Measurements from ENCODE around the gene BSCL2.

BSCL2 gene

DNA sequence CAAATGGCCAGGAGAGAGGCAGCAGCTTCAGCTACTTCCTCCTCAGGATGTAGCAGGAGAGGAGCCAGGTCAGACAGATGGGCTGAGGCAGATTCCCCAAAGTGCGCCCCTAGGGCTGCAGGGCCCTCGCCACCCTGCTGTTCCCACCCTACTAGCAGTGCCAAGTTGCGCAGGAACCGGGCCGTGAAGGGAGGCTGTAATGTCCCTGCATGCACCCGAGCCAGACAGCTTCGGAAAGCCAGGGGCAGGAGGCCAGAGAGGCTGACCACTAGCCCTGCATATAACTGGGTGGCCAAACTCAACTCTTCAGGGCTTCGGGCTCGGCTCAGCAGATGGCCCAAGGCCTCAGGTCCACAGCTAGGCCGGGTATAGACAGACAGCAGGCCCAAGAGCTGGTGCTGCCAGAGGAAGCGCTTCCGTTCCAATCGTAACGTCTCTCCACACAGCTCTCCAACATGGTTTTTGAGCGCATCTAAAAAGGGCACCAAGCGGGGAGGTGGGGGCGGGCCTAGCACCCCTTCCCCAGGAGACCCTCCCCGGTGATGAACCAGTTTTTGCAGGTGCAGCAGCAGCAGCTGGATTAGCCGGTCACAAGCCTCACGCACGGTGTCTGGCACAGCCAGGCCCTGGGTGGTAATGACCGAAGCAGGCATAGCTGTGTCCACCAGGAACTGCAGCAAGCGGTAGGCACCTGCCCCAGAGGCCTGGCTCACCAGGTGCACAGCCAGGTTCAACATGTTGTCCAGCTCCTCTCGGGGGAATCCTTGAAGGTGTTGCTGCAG is 58.8 kb downstream of the BSCL2 start:
- DNase-seq (ENCODE audit: low read depth), result no peak

DNA sequence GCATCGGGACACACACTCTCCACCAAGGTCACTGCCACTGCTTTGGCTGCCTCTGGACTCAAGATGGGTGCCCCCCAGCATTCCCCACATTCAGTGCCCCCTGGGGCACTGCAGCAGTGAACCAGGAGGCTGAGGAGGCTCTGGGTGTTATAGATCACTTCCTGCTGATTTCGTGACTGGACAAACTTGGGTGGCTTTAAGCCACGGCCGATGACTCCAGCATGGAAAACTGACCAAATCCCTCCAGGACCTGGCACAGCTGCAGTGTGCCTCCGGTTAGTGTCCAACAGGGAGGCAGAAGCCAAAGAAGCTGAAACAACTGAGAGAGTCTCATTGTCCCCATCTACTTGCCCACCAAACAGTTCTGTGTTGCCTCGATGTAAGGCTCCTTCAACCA is 59.6 kb downstream of the BSCL2 start:
- in situ Hi-C loops (cut with HindIII; ENCODE audit: low sequenced_read_pairs), result no loop called here
- H3K4me3 ChIP-seq (ENCODE audit: low read depth, low read length), result no peak overlapping the region
- DNase-seq (ENCODE audit: low read depth), result no peak
- TF ChIP-seq, protein P1, sequence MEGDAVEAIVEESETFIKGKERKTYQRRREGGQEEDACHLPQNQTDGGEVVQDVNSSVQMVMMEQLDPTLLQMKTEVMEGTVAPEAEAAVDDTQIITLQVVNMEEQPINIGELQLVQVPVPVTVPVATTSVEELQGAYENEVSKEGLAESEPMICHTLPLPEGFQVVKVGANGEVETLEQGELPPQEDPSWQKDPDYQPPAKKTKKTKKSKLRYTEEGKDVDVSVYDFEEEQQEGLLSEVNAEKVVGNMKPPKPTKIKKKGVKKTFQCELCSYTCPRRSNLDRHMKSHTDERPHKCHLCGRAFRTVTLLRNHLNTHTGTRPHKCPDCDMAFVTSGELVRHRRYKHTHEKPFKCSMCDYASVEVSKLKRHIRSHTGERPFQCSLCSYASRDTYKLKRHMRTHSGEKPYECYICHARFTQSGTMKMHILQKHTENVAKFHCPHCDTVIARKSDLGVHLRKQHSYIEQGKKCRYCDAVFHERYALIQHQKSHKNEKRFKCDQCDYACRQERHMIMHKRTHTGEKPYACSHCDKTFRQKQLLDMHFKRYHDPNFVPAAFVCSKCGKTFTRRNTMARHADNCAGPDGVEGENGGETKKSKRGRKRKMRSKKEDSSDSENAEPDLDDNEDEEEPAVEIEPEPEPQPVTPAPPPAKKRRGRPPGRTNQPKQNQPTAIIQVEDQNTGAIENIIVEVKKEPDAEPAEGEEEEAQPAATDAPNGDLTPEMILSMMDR (IDR thresholded peaks at IDR 0.05; ENCODE audit: low read depth, low read length, missing control alignments), result no peak

More for the DNA sequence above, 58.8 kb downstream of the BSCL2 start:
- TF ChIP-seq, protein P1 (IDR thresholded peaks at IDR 0.05; ENCODE audit: low read depth, low read length, missing control alignments), result no peak
- in situ Hi-C loops (cut with HindIII; ENCODE audit: low sequenced_read_pairs), result no loop called here
- H3K4me3 ChIP-seq (ENCODE audit: low read depth, low read length), result no peak overlapping the region

- in situ Hi-C loops (cut with HindIII; ENCODE audit: low sequenced_read_pairs), result no loop called here
- TF ChIP-seq, protein P1 (IDR thresholded peaks at IDR 0.05; ENCODE audit: low read depth, low read length, missing control alignments), result no peak
- peak overlapping the region; percentile 81 for H3K4me3 ChIP-seq (ENCODE audit: low read depth, low read length)
- no peak for DNase-seq (ENCODE audit: low read depth)
Observed at GRCh38 chr11:62646825-62647608, 60.2 kb downstream of the BSCL2 start.

DNA sequence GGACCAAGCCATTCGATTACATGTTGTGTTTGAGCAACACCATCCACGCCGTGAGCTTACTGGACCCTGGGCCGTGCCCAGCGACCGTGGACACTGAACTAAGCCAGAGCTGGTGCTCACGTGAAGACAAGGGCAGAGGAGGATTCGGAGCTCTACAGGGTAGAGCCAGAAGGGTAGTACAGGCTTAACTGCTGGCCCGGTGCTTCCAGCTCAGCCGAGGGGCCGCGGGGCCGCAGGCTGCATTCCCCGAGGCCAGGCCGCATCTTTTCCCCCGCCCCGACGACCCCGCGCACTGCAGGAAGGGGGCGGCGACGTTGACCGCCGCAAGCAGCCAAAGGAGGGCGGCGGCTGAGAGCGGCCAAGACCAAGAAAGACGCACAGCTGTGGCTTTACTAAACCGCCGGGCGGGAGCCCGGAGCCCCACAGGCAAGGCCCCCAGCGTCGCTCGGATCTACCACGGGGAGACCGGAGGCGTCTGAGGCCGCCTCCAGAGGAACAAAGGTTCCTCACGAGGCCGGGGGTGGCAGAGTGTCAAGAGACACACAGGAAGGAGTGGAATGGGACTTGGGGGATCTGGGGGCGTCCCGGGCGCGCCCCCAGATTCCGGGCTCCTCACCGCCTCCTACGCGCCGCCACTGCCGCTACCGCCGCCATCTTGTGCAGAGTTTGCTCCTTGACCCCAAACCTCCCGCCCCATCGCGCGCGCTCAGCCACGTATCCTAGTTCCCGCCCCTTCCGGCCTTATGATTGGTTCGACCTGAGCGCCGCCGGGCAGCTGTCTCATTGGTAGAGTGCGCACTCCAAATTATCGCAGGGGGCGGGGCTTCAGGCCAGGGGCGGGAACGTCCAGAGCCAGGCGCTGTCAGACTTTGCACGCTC is 61.0 kb downstream of the BSCL2 start, which contains the start of gene GANAB:
Gene GANAB (minus strand): TSS at position 668 of the 879 bp plus-strand sequence. CDS start 14 bp downstream, at position 654.
- in situ Hi-C loops (cut with HindIII; ENCODE audit: low sequenced_read_pairs), result no loop called here
- peak within 1 kb of the TSS; percentile 81 for H3K4me3 ChIP-seq (ENCODE audit: low read depth, low read length)
- peak; percentile 94 for DNase-seq (ENCODE audit: low read depth)
- TF ChIP-seq, protein P1 (IDR thresholded peaks at IDR 0.05; ENCODE audit: low read depth, low read length, missing control alignments), result no peak

- TF ChIP-seq, protein P1 (IDR thresholded peaks at IDR 0.05; ENCODE audit: low read depth, low read length, missing control alignments), result no peak
- in situ Hi-C loops (cut with HindIII; ENCODE audit: low sequenced_read_pairs), result no loop called here
- DNase-seq (ENCODE audit: low read depth), result no peak
- H3K4me3 ChIP-seq (ENCODE audit: low read depth, low read length), result peak overlapping the region; percentile 81
Observed at GRCh38 chr11:62645671-62645945, 61.6 kb downstream of the BSCL2 start.

GRCh38 chr11:62644220-62644619 is 63.0 kb downstream of the BSCL2 start:
- in situ Hi-C loops (cut with HindIII; ENCODE audit: low sequenced_read_pairs), result no loop called here
- TF ChIP-seq, protein P1 (IDR thresholded peaks at IDR 0.05; ENCODE audit: low read depth, low read length, missing control alignments), result no peak
- H3K4me3 ChIP-seq (ENCODE audit: low read depth, low read length), result no peak overlapping the region
- no peak for DNase-seq (ENCODE audit: low read depth)

Data from astrocyte of the cerebellum (primary cell).